ENCODE data around the gene CDH2.
"Not testable (repeated sequence)": the region's sequence is repeated elsewhere in the genome, so short reads cannot be mapped to it uniquely, and the experiment has no call there.

Gene CDH2

DNA sequence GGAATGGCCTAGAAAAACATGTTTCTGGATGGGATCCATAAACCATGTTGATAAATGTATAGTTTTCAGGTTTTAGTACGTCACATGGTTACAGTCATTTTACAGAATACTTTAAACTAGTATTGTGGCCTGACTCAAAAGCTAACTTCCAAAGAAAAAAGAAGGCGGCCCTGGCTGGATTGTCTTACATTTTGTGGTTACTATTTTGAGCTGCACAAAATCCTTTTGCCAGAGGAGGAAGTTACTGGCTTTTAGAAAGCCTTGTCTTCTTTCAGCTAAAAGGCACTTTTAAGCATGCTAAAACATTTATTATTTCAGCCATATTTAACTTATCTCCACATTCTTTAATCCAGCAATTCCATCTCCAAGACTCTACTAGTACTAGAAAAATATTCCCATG is 227.9 kb downstream of the CDH2 start:
- TF ChIP-seq, protein P1, sequence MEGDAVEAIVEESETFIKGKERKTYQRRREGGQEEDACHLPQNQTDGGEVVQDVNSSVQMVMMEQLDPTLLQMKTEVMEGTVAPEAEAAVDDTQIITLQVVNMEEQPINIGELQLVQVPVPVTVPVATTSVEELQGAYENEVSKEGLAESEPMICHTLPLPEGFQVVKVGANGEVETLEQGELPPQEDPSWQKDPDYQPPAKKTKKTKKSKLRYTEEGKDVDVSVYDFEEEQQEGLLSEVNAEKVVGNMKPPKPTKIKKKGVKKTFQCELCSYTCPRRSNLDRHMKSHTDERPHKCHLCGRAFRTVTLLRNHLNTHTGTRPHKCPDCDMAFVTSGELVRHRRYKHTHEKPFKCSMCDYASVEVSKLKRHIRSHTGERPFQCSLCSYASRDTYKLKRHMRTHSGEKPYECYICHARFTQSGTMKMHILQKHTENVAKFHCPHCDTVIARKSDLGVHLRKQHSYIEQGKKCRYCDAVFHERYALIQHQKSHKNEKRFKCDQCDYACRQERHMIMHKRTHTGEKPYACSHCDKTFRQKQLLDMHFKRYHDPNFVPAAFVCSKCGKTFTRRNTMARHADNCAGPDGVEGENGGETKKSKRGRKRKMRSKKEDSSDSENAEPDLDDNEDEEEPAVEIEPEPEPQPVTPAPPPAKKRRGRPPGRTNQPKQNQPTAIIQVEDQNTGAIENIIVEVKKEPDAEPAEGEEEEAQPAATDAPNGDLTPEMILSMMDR (IDR thresholded peaks at IDR 0.05; ENCODE audit: low read depth, low read length): no peak
- DNase-seq (ENCODE audit: extremely low read depth, low read depth): no peak

DNA sequence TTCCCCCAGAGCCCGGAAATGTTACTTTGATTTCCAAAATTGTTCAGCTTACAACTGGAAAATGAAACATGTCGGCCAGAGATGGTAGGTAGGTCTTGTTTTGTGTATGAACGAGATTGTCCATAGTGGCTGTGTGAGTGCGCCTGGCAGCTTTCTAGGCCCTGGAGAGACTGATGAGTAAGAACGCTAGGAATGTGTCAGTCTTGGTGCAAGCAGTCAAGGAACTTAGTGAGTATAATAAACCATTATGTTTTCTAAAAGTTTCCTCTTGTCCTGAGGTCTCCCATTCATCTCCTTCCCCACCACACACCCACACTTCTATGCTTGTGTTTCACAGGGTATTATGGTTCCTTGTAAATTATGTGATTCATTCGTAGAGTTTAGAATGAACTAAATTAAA is 234.2 kb downstream of the CDH2 start:
- TF ChIP-seq, protein P1 (IDR thresholded peaks at IDR 0.05; ENCODE audit: low read depth, low read length): no peak
- no peak for DNase-seq (ENCODE audit: extremely low read depth, low read depth)

DNA sequence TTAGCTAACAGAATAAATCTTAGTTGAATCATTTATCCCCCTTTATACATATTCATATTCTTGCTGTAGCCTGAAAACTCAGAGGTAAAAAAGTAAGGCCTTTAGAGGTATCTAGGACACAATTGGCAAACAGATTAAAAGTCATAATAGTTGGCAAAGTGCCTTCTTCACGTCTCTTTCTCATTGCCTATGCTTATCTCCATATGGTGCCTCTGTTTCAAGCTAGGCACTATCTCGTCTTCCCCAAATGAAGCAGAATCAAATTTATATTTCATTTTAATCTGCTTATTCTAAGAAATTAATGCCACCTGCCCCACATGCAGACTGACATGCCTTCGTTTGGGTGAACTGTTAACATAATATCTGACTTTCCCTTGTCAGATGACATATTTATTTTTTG is 245.4 kb downstream of the CDH2 start:
- TF ChIP-seq, protein P1 (IDR thresholded peaks at IDR 0.05; ENCODE audit: low read depth, low read length): no peak
- no peak for DNase-seq (ENCODE audit: extremely low read depth, low read depth)

DNA sequence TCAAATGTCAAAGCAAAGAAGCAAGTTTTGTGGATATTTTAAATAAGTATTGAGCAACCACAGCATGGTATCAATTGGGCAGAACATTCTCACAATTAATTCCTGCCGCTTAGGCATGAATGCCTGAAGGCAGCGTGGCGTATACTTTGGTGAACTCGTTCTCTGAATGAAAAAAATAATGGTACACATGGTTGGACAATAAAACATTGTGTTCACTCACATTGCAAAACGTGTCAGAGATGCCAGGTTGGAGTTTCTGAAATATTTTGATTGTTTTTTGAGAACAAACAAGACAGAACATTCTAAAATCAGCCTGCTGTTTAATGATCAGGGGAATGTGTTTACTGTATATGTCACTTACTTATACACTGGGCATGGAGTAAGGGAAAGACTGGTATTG is 254.2 kb downstream of the CDH2 start:
- TF ChIP-seq, protein P1 (IDR thresholded peaks at IDR 0.05; ENCODE audit: low read depth, low read length): no peak
- DNase-seq (ENCODE audit: extremely low read depth, low read depth): no peak

DNA sequence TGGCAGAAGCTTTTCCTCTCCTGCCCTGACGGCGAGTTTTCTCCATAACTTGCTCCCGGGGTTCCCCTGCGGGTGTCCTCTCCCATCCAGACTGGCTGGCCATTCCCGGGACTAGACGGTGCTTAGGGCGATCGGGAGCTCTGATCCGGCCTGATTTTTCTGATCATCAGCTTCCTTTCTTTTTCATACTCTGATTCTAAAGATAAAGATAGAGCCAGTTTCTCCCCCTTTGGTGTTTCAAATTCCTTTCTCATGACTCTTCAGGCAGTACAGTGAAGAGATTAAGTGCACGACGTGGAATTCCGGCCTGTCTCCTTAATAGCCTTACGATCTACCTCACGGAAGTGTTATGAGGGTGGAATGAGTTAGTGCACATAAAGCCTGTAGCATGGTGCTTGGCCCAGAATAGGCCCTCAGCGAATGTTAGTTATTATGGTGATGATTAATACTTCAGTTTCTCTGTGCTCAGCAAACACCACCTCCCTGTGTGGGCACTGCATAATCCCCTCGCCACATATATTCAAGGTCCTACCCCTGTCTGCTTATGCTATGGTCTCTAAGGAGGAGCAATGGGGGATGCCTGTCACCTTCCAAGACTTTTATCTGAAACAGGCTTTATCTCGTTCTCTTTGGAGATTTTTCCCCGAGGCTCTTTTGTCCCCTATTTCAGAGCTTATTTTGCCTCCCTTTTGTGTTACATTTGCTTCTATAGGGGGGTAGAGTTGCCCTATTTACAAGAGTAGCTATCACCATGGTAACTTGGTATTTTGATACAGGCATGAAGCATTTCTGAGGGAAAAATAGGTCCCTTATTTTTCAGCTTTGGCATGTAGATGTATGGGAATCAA is 254.8 kb downstream of the CDH2 start:
- DNase-seq (ENCODE audit: extremely low read depth, low read depth): no peak
- TF ChIP-seq, protein P1 (IDR thresholded peaks at IDR 0.05; ENCODE audit: low read depth, low read length): no peak

DNA sequence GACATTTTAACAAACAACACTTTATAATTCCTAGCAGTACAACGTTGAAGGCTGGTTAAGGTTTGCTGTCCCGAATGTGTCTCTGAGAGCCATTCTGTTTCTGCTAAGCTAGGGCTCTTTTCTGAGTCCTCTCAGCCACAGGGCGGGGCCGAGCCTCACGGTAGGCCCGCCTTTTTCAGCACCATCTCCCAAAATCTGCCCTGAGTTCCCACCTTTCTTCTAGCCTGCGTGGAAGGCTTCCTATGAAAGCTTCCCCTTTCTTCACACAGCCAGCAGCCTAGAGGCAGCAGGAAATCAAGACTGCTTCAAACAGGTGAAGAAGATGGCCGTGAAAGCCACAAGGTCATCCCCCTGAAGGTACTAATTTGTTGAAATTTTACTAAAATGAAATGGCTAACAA is 255.5 kb downstream of the CDH2 start:
- no peak for DNase-seq (ENCODE audit: extremely low read depth, low read depth)
- TF ChIP-seq, protein P1 (IDR thresholded peaks at IDR 0.05; ENCODE audit: low read depth, low read length): no peak

DNA sequence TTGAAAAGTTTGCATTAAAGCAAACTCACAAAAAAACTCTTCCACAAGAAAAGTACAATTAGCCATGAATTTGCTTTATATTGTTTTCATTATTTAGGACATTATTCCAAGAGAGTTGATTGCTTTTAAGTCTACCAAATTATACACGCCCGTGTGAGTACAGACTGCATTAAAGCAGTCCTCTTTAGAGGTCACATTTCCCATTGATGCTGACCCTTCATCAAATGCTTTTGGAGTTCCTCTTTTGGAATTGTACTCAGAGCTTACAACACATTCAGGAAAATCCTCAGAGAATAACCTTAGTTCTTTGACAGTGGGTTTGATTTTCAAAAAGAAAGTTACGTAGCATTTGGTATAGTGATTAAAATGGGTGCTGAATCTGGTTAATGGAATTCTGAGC is 256.1 kb downstream of the CDH2 start:
- DNase-seq (ENCODE audit: extremely low read depth, low read depth): no peak
- TF ChIP-seq, protein P1 (IDR thresholded peaks at IDR 0.05; ENCODE audit: low read depth, low read length): no peak

DNA sequence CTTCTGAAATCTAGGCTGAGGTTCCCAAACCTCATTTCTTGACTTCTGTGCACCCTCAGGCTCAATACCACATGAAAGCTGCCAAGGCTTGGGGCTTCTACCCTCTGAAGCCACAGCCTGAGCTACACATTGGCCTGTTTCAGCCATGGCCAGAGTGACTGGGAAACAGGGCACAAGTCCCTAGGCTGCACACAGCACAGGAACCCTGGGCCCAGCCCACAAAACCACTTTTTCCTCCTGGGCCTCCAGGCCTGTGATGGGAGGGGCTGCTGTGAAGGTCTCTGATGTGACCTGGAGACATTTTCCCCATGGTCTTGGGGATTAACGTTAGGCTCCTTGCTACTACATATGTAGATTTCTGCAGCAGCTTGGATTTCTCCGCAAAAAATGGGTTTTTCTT is 270.7 kb downstream of the CDH2 start:
- not testable (repeated sequence) for DNase-seq (ENCODE audit: extremely low read depth, low read depth)
